Testis (tissue), 3 donors: ENCODE results near the gene COX19. TPM values are rescaled to one million over a fixed set of nuclear protein-coding genes. Genes with fewer than 3 reads are reported as not detected.
A peak's percentile ranks its signal among the peaks of the same experiment; 100 is the strongest.

Experiments
- DNase-seq: peaks from one replicate; pipeline ENCODE4 v3.0.0-alpha.2; 2019
- H3K27ac ChIP-seq, 2 donors: fragments of 200-600 bp; sonication (generic); one replicate each; pipeline ENCODE4 v1.5.1; 2019
- H3K27me3 ChIP-seq: fragments of 200-600 bp; sonication (generic); one replicate; pipeline ENCODE4 v1.5.1; 2019
- H3K36me3 ChIP-seq: fragments of 200-600 bp; sonication (generic); one replicate; pipeline ENCODE4 v1.5.1; 2017; ENCODE audit warnings: low read depth; ENCODE audit errors: missing control alignments
- H3K4me1 ChIP-seq: fragments of 200-600 bp; sonication (generic); one replicate; pipeline ENCODE4 v1.5.1; 2019
- H3K4me3 ChIP-seq, 2 donors: fragments of 200-600 bp; sonication (generic); one replicate each; pipeline ENCODE4 v1.5.1; 2017 to 2019
- H3K9me3 ChIP-seq: fragments of 200-600 bp; sonication (generic); one replicate; pipeline ENCODE4 v1.5.1; 2017
- POLR2A ChIP-seq: fragments of 450-650 bp; IDR thresholded peaks from one replicate; pipeline ENCODE4 v1.6.1; 2017; ENCODE audit warnings: antibody characterized with exemption, mild to moderate bottlenecking, moderate library complexity
- WGBS, 2 donors: methylation state at CpG; one replicate each; pipeline ENCODE4 v1.1.5; 2018; 5-methylcytosine and 5-hydroxymethylcytosine counted together
- intact Hi-C: fragments of 100-400 bp; cut with DNase I; formaldehyde crosslinking; loops from one replicate; pipeline ENCODE4 v1.15.1; 2023; ENCODE audit warnings: low total_unique reads
- polyA plus RNA-seq: library from polyadenylated mRNA; stranded (reverse); fragments of 350-450 nt; fragmentation: Illumina TruSeq; extraction: RNeasy Lipid Tissue Mini Kit (QIAGEN cat#74804); gene quantifications from one replicate; pipeline ENCODE4 v1.2.3, GENCODE V29; 2014; ENCODE audit warnings: low read depth, low replicate concordance; ENCODE audit not compliant: insufficient read depth
- total RNA-seq, 2 donors: library from RNA; depleted of rRNA; stranded (reverse); fragments of >200 nt; gene quantifications; one replicate each; pipeline ENCODE4 v1.2.3, GENCODE V29; 2016
- TF ChIP-seq, protein P1 (sequence below), 3 experiments: fragments of 450-650 bp in 2 of 3; fragments of 200-600 bp in 1 of 3; sonication (generic) in 1 of 3; IDR thresholded peaks; one replicate each; pipeline ENCODE4 v1.5.1; 2016 to 2019; ENCODE audit warnings: antibody characterized with exemption in 3 of 3, mild to moderate bottlenecking in 2 of 3, moderate library complexity in 1 of 3

The COX19 gene
- total and polyA plus RNA-seq, 3 donors from 2014 or later = 8.8 to 23.5 (median 21.6) TPM

DNA sequence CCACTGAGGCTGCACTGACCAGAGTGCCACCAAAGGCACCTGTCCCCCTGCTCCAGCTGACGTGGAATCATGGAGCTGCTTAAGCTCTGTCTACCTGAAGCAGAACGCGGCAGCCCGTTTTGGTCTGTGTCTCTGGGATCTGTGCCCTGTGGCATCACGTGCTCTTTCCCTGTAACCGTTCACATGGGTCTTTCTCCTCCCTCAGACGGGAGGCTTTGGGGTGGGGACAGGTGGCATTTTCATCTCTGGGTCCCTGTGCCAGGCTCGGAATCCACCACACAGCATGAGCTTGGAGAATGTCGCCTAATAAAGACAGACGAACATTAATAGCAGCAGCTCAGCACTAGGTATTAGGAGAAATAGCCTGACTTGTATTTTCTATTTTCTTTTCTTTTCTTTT lies 19.3 kb downstream of the COX19 start:
- Histone ChIP-seq H3K27ac (no peak overlapping the region), H3K4me3 (no peak overlapping the region), H3K27me3 (no peaks in the 10 kb centered on the region), H3K9me3 (no peaks in the 10 kb centered on the region), H3K4me1 (peaks cover 8% of the 10 kb centered on the region), H3K36me3 (no peaks in the 10 kb centered on the region)
- WGBS, 2 donors = 83 to 86% methylated on average over 10 of the region's 10 CpGs
- no peak for DNase-seq
- intact Hi-C loops = no loop called here
- TF ChIP-seq, protein P1, sequence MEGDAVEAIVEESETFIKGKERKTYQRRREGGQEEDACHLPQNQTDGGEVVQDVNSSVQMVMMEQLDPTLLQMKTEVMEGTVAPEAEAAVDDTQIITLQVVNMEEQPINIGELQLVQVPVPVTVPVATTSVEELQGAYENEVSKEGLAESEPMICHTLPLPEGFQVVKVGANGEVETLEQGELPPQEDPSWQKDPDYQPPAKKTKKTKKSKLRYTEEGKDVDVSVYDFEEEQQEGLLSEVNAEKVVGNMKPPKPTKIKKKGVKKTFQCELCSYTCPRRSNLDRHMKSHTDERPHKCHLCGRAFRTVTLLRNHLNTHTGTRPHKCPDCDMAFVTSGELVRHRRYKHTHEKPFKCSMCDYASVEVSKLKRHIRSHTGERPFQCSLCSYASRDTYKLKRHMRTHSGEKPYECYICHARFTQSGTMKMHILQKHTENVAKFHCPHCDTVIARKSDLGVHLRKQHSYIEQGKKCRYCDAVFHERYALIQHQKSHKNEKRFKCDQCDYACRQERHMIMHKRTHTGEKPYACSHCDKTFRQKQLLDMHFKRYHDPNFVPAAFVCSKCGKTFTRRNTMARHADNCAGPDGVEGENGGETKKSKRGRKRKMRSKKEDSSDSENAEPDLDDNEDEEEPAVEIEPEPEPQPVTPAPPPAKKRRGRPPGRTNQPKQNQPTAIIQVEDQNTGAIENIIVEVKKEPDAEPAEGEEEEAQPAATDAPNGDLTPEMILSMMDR (IDR thresholded peaks at IDR 0.05) = no peak
- TF ChIP-seq POLR2A = no peak

DNA sequence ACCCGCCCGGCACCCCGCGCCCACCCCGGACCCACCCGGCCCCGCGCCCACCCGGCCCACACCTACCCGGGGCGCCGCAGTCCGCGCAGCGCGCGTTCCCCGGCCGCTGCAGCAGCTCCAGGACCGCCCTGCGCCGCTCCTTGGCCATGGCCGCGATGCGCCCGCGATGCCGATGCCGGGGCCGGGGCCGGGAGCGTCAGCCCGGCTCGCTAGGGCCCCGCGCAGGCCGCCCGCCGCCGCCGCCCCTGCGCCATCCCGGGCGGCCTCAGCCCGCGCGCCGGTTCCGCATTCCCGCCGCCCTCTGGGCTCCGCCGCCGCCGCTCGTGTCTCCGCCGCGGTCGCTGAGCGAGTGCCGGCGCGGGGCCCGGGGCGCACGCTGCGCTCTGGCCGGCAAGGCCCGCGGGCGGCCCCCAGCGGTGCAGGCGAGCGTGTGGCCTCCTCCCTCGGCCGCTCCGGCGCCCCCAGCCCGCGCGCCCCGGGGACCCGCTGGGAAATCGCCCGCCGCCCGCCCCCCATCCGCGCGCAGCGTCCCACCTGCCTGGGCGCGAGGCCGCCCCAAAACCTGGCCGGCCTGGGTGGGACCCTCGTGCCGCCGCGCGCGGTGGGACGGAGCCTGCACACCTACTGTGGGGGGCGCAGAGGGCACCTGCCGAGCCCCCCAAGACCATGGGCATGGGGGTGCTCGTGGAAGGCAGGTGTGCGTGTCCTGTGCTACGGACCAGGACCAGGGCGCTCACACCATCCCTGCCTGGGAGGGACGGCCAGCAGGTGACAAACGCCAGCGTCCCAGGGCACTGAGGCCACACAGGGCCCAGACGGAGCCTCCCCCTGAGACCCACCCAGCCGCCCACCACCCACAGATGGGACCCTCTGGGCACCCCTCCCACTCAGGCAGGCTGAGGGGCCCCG lies 20.8 kb downstream of the COX19 start, which contains the start of gene ADAP1:
ADAP1 (minus strand) TSS at position 351 of the 909 bp plus-strand sequence; CDS start at position 148, 203 bp downstream.
- Histone ChIP-seq H3K27ac (no peak within 1 kb of the TSS), H3K4me1 (no peaks in the 10 kb centered on the region), H3K36me3 (no peaks in the 10 kb centered on the region), H3K9me3 (no peaks in the 10 kb centered on the region), H3K4me3 (peak within 1 kb of the TSS; percentile 34 to 52), H3K27me3 (no peaks in the 10 kb centered on the region)
- no peak for DNase-seq
- TF ChIP-seq, protein P1 (IDR thresholded peaks at IDR 0.05) = peak in 1 of 3 experiments; percentile 11
- TF ChIP-seq POLR2A = no peak
- 8 to 46% methylated on average over 3 to 78 of the region's 115 CpGs for WGBS, 2 donors
- intact Hi-C loops = no loop called here

DNA sequence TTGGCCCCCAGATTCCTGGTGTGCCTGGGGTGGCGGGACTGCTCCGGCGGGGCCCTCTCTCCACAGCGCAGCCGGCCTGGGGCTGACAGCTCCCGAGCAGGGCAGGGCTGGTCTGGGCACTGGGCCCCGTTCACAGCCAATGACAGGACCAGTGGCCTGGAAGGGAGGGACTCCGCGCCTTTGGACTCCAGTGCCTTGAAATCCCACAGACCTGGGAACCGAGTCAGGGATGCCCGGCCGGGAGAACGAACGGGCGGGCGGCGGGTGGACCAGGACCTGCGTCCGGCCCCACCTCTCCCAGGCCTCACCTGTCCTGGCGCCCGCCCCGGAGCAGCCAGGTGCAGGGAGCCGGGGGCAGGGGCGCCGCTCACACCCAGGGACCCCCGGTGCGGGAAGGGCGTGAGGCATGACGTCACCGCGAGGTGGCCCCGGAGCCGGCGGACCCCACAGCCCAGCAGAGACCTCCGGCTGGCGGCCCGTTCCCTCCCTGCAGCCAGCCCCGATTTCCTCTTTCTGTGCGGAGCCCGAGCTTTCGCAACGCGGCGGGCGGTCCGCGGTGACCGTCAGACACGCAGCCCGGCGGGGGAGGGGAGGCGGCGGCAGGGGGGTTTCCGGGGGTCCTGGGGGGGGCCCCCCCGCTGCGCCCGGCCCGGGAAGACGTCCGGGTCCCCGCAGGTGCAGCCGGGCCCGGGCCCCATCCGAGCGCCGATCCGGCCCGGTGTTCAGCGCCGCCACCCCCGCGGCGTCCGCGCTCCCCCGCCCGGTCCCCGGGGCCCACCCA lies 21.6 kb downstream of the COX19 start:
- TF ChIP-seq, protein P1 (IDR thresholded peaks at IDR 0.05) = no peak
- TF ChIP-seq POLR2A = no peak
- Histone ChIP-seq H3K27ac (no peak overlapping the region), H3K4me3 (peak overlapping the region; percentile 34 to 52), H3K27me3 (no peaks in the 10 kb centered on the region), H3K4me1 (no peaks in the 10 kb centered on the region), H3K9me3 (no peaks in the 10 kb centered on the region), H3K36me3 (no peaks in the 10 kb centered on the region)
- intact Hi-C loops = no loop called here
- 5% methylated on average over 38 of the region's 78 CpGs; no CpG with 5 or more reads in 1 of the 2 donors for WGBS, 2 donors
- peak; percentile 50 for DNase-seq

DNA sequence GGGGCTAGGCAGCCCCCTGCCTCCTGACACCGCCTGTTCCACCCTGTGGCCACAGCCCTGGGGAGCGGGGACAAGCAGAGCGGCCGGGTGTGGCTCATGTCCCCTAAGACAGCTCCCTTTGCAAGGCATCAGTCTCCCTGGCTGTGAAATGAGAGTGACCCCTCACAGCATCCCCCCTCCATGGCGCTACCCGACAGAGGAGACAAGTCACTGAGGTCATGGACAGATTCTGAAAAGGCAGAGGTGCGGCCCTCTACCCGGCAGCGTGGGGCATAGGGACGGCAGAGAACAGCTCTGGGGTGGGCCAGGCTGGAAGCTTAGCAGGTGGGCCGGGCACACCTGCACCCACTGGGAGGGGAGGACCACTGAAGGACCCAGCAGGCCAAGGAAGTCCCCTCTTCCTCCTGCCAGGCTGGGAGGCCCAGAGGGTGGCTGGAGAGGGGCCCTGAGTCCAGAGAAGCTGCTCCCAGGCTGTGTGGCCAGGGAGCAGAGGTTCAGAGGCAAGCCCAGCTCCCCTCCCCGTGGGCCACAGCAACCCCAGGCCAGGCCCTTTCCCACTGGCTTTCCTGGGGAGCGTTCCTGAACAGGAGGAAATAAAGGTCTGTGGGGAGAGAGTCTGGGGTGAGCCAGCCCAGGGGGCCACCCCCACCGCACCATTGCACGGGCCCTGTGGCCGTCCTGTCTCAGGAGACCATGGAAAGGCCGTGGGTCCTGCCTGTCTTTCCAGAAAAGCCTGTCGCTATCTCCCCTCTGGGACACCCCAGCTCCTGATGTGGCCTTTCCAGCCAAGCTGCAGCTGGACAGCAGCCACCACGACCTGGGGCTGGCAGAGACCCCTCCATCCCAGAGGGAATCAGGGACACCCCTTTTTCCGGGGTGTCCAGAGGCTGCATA lies 22.6 kb downstream of the COX19 start:
- H3K27ac ChIP-seq = no peak overlapping the region
- H3K27me3 ChIP-seq = no peaks in the 10 kb centered on the region

More for the DNA sequence above, 22.6 kb downstream of the COX19 start:
- Histone ChIP-seq H3K9me3 (no peaks in the 10 kb centered on the region), H3K4me3 (no peak overlapping the region), H3K36me3 (no peaks in the 10 kb centered on the region), H3K4me1 (no peaks in the 10 kb centered on the region)
- no peak for DNase-seq
- WGBS, 2 donors = 76 to 87% methylated on average over 3 to 19 of the region's 20 CpGs
- intact Hi-C loops = no loop called here
- no peak for TF ChIP-seq POLR2A
- TF ChIP-seq, protein P1 (IDR thresholded peaks at IDR 0.05) = no peak
